ENCODE results near the gene FBRSL1.

Gene FBRSL1

DNA sequence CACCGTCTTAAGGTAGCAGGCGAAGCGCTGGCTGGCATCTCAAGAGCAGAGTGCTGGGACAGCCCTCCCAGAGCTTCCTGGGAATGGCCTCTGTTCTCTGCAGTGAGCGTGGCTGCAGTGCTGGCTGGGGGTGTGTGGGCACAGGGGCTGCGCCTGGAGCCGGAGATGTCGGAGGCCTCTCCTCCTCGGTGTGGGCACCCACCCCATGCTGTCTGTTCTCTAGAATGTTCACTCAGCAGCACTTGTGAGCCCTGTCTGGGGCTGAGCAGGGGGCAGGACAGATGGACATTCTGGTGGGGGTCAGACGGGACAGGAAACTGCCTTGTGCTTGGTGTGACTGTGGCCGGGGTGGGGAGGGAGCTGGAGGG is 15.9 kb downstream of the FBRSL1 start:
- Histone ChIP-seq H4K91ac (ENCODE audit: low read depth, low read length, poor library complexity) (no peak overlapping the region), H2BK12ac (ENCODE audit: low read length) (no peak overlapping the region)
- no CpG with 5 or more reads among the region's 10 CpGs for WGBS, 2 donors (ENCODE audit: extremely low coverage in 2 of 2, insufficient read length in 2 of 2, insufficient replicate concordance in 1 of 2)

DNA sequence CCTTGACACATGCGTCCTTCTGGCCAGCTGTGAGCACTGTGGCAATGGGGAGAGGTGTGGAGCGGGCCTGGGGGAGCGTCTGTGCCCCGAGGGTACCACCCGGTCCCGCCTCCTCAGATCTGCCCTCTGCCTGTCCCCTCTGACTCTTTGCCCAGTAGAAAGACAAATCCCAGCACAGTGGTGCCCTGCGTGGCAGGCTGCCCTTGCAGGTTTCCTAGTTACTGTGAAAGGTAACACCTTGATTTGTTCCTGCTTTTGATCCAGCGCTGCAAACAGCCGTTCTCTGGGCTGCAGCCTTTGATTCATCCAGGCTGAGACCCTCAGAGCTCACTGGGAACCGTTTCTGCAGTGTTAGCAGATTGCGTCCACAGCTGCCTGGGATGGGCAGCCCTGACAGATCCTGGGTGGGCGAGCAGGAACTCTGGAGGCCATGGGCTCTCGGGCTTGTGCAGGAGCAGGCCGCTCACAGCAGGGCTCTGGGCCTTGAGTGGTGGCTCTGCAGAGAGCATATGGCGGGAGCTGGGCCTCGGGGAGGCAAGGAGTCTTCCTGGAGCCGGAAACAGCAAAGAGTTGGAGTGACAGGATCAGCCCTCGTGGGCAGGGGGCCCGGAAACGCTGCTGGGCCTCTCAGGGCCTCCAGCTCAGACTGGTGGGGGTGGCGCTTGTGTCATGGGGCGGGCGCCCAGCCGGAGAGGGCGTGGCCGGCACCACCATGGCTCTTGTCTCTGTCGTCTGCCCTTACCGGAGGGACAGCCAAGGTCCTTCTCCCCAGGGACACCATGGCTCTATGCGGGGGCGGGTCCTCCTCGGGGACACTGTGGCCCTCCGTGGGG is 16.6 kb downstream of the FBRSL1 start:
- H4K8ac ChIP-seq (ENCODE audit: low read depth, low read length), result no peak overlapping the region
- H2BK12ac ChIP-seq (ENCODE audit: low read length), result no peak overlapping the region
- H2BK5ac ChIP-seq (ENCODE audit: low read length), result peak overlapping the region; percentile 39
- peaks cover 2 to 13% of the 10 kb centered on the region in 2 donors for H3K36me3 ChIP-seq (replicated peaks in 1 of 2; ENCODE audit: control insufficient read depth in 2 of 2, insufficient read depth in 2 of 2, low read length in 2 of 2)
- peaks cover 20 to 26% of the 10 kb centered on the region in 2 donors for H3K4me1 ChIP-seq (ENCODE audit: control insufficient read depth in 2 of 2, insufficient read depth in 1 of 2, low read depth in 1 of 2, low read length in 2 of 2)
- no CpG with 5 or more reads among the region's 32 CpGs for WGBS, 2 donors (ENCODE audit: extremely low coverage in 2 of 2, insufficient read length in 2 of 2, insufficient replicate concordance in 1 of 2)
- H3K23ac ChIP-seq (ENCODE audit: low read depth, low read length, poor library complexity), result peak overlapping the region; percentile 80
- no peak overlapping the region for H2BK15ac ChIP-seq (ENCODE audit: low read length)
- no peak overlapping the region for H3K4ac ChIP-seq (ENCODE audit: low read length)
- no peaks in the 10 kb centered on the region for H3K9me3 ChIP-seq (replicated peaks in 1 of 2; ENCODE audit: control insufficient read depth in 2 of 2, insufficient read depth in 1 of 2, low read depth in 1 of 2, low read length in 2 of 2)
- no peak overlapping the region for H3K27ac ChIP-seq (replicated peaks; ENCODE audit: low read length)
- peak overlapping the region in 1 of 2 donors; percentile 12 for H3K4me3 ChIP-seq (ENCODE audit: low read length in 2 of 2)
- H2AK5ac ChIP-seq (ENCODE audit: low read depth, low read length), result peak overlapping the region; percentile 63
- H4K91ac ChIP-seq (ENCODE audit: low read depth, low read length, poor library complexity), result no peak overlapping the region
- H2BK120ac ChIP-seq (ENCODE audit: low read depth, low read length), result no peak overlapping the region
- H3K4me2 ChIP-seq (ENCODE audit: insufficient read depth, low read length, poor library complexity, severe bottlenecking), result no peak overlapping the region
- H3K18ac ChIP-seq (ENCODE audit: low read length), result peak overlapping the region; percentile 89
- no peak overlapping the region for H2AFZ ChIP-seq (ENCODE audit: low read length)
- peaks cover 34% of the 10 kb centered on the region for H3K79me1 ChIP-seq (ENCODE audit: low read depth, low read length)
- H3K14ac ChIP-seq (ENCODE audit: low read length), result peak overlapping the region; percentile 89
- H3K9ac ChIP-seq (ENCODE audit: low read depth, low read length, poor library complexity), result peak overlapping the region; percentile 63
- DNase-seq (ENCODE audit: low spot score), result no peak
- H3K27me3 ChIP-seq (ENCODE audit: control insufficient read depth in 3 of 3, insufficient read depth in 3 of 3, low read depth in 1 of 3, low read length in 3 of 3), result no peaks in the 10 kb centered on the region

More for the DNA sequence above, 15.9 kb downstream of the FBRSL1 start:
- Histone ChIP-seq H2BK5ac (ENCODE audit: low read length) (no peak overlapping the region), H3K27me3 (ENCODE audit: control insufficient read depth in 3 of 3, insufficient read depth in 3 of 3, low read depth in 1 of 3, low read length in 3 of 3) (no peaks in the 10 kb centered on the region), H3K4me2 (ENCODE audit: insufficient read depth, low read length, poor library complexity, severe bottlenecking) (no peak overlapping the region), H3K36me3 (replicated peaks in 1 of 2; ENCODE audit: control insufficient read depth in 2 of 2, insufficient read depth in 2 of 2, low read length in 2 of 2) (peaks cover 2 to 13% of the 10 kb centered on the region in 2 donors), H3K14ac (ENCODE audit: low read length) (no peak overlapping the region), H3K9ac (ENCODE audit: low read depth, low read length, poor library complexity) (no peak overlapping the region), H2AFZ (ENCODE audit: low read length) (no peak overlapping the region), H2AK5ac (ENCODE audit: low read depth, low read length) (peak overlapping the region; percentile 52), H3K18ac (ENCODE audit: low read length) (peak overlapping the region; percentile 19), H3K23ac (ENCODE audit: low read depth, low read length, poor library complexity) (no peak overlapping the region), H2BK15ac (ENCODE audit: low read length) (no peak overlapping the region), H4K8ac (ENCODE audit: low read depth, low read length) (no peak overlapping the region), H3K79me1 (ENCODE audit: low read depth, low read length) (peaks cover 34% of the 10 kb centered on the region), H2BK120ac (ENCODE audit: low read depth, low read length) (no peak overlapping the region), H3K9me3 (replicated peaks in 1 of 2; ENCODE audit: control insufficient read depth in 2 of 2, insufficient read depth in 1 of 2, low read depth in 1 of 2, low read length in 2 of 2) (no peaks in the 10 kb centered on the region), H3K27ac (replicated peaks; ENCODE audit: low read length) (no peak overlapping the region), H3K4ac (ENCODE audit: low read length) (no peak overlapping the region), H3K4me3 (ENCODE audit: low read length in 2 of 2) (no peak overlapping the region), H3K4me1 (ENCODE audit: control insufficient read depth in 2 of 2, insufficient read depth in 1 of 2, low read depth in 1 of 2, low read length in 2 of 2) (peaks cover 27 to 32% of the 10 kb centered on the region in 2 donors)
- no peak for DNase-seq (ENCODE audit: low spot score)

DNA sequence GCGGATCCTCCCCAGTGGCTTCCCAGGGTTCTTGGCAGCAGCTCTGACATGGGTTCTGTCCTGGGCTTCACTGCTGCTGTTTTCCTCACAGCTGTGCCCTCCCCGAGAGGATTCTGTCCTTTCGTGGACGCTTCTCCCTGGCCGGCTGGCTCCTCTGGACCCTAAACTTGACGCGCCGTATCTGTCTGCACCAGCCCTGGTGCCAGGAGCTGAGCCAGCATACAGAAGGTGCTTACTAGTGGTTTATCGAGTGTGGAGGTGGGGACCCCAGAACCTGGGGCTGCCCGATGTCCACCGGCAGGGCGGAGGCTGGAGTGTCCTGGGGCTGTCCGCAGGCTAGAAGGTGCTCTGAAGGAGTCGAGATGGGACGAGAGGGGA is 17.2 kb downstream of the FBRSL1 start:
- Histone ChIP-seq H3K23ac (ENCODE audit: low read depth, low read length, poor library complexity) (no peak overlapping the region), H2BK15ac (ENCODE audit: low read length) (no peak overlapping the region), H3K14ac (ENCODE audit: low read length) (peak overlapping the region; percentile 6), H2AK5ac (ENCODE audit: low read depth, low read length) (peak overlapping the region; percentile 63), H3K9me3 (replicated peaks in 1 of 2; ENCODE audit: control insufficient read depth in 2 of 2, insufficient read depth in 1 of 2, low read depth in 1 of 2, low read length in 2 of 2) (no peaks in the 10 kb centered on the region), H3K4ac (ENCODE audit: low read length) (no peak overlapping the region), H4K91ac (ENCODE audit: low read depth, low read length, poor library complexity) (no peak overlapping the region), H2BK12ac (ENCODE audit: low read length) (no peak overlapping the region), H3K27ac (replicated peaks; ENCODE audit: low read length) (no peak overlapping the region), H3K36me3 (replicated peaks in 1 of 2; ENCODE audit: control insufficient read depth in 2 of 2, insufficient read depth in 2 of 2, low read length in 2 of 2) (peaks cover 2 to 13% of the 10 kb centered on the region in 2 donors), H2AFZ (ENCODE audit: low read length) (no peak overlapping the region), H2BK5ac (ENCODE audit: low read length) (peak overlapping the region; percentile 39), H3K4me3 (ENCODE audit: low read length in 2 of 2) (no peak overlapping the region), H4K8ac (ENCODE audit: low read depth, low read length) (no peak overlapping the region), H3K18ac (ENCODE audit: low read length) (peak overlapping the region; percentile 89), H3K4me1 (ENCODE audit: control insufficient read depth in 2 of 2, insufficient read depth in 1 of 2, low read depth in 1 of 2, low read length in 2 of 2) (peaks cover 14 to 20% of the 10 kb centered on the region in 2 donors), H3K4me2 (ENCODE audit: insufficient read depth, low read length, poor library complexity, severe bottlenecking) (no peak overlapping the region), H3K27me3 (ENCODE audit: control insufficient read depth in 3 of 3, insufficient read depth in 3 of 3, low read depth in 1 of 3, low read length in 3 of 3) (no peaks in the 10 kb centered on the region), H3K79me1 (ENCODE audit: low read depth, low read length) (peaks cover 31% of the 10 kb centered on the region), H2BK120ac (ENCODE audit: low read depth, low read length) (no peak overlapping the region), H3K9ac (ENCODE audit: low read depth, low read length, poor library complexity) (no peak overlapping the region)
- WGBS, 2 donors (ENCODE audit: extremely low coverage in 2 of 2, insufficient read length in 2 of 2, insufficient replicate concordance in 1 of 2), result no CpG with 5 or more reads among the region's 15 CpGs
- no peak for DNase-seq (ENCODE audit: low spot score)

DNA sequence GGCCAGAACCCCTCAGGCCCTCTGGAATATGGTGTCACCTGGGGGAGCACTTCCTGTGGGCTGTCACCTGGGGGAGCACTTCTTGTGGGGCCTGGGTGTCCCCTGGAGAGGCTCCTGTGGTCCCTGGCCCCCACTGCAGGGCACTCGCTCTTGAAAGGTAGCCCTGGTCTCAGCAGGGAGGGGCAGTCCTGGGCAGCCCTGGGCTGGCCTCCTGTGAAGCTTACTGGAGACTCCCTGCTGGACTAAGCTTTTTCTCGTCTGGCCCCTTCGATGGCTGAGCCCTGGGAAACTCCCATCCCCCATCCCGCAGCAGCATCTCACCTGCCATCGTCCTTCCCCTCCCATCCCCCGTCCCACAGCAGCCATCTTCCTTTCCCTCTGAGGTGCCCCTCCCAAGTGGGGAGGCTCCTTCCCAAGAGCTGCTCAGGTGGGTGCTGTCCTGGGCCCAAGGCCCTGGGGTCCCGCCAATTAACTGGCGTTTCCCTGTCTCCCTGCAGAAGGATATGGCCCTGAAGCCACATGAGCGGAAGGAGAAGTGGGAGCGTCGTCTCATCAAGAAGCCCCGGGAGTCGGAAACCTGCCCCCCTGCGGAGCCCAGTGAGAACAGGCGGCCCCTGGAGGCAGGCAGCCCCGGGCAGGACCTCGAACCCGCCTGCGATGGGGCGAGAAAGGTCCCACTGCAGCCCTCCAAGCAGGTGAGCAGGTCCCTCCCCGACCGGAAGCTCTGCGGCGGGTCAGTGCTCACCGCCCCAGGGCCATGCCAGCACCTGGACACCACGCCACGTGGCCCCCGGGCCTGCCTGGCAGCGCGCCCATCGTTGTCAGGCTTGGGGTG is 17.9 kb downstream of the FBRSL1 start:
- Histone ChIP-seq H2BK5ac (ENCODE audit: low read length) (peak overlapping the region; percentile 39), H2AK5ac (ENCODE audit: low read depth, low read length) (peak overlapping the region; percentile 56), H4K91ac (ENCODE audit: low read depth, low read length, poor library complexity) (no peak overlapping the region), H3K18ac (ENCODE audit: low read length) (peak overlapping the region; percentile 28), H3K9ac (ENCODE audit: low read depth, low read length, poor library complexity) (peak overlapping the region; percentile 12), H3K4ac (ENCODE audit: low read length) (no peak overlapping the region), H4K8ac (ENCODE audit: low read depth, low read length) (peak overlapping the region; percentile 43), H2BK120ac (ENCODE audit: low read depth, low read length) (peak overlapping the region; percentile 47), H2BK12ac (ENCODE audit: low read length) (no peak overlapping the region), H3K4me1 (ENCODE audit: control insufficient read depth in 2 of 2, insufficient read depth in 1 of 2, low read depth in 1 of 2, low read length in 2 of 2) (peaks cover 8 to 16% of the 10 kb centered on the region in 2 donors), H2BK15ac (ENCODE audit: low read length) (no peak overlapping the region), H3K79me1 (ENCODE audit: low read depth, low read length) (peaks cover 27% of the 10 kb centered on the region), H2AFZ (ENCODE audit: low read length) (no peak overlapping the region), H3K14ac (ENCODE audit: low read length) (no peak overlapping the region), H3K23ac (ENCODE audit: low read depth, low read length, poor library complexity) (peak overlapping the region; percentile 65), H3K27ac (replicated peaks; ENCODE audit: low read length) (no peak overlapping the region), H3K4me2 (ENCODE audit: insufficient read depth, low read length, poor library complexity, severe bottlenecking) (no peak overlapping the region), H3K36me3 (replicated peaks in 1 of 2; ENCODE audit: control insufficient read depth in 2 of 2, insufficient read depth in 2 of 2, low read length in 2 of 2) (peaks cover 2 to 13% of the 10 kb centered on the region in 2 donors), H3K27me3 (ENCODE audit: control insufficient read depth in 3 of 3, insufficient read depth in 3 of 3, low read depth in 1 of 3, low read length in 3 of 3) (no peaks in the 10 kb centered on the region), H3K4me3 (ENCODE audit: low read length in 2 of 2) (no peak overlapping the region), H3K9me3 (replicated peaks in 1 of 2; ENCODE audit: control insufficient read depth in 2 of 2, insufficient read depth in 1 of 2, low read depth in 1 of 2, low read length in 2 of 2) (no peaks in the 10 kb centered on the region)
- DNase-seq (ENCODE audit: low spot score), result no peak
- no CpG with 5 or more reads among the region's 31 CpGs for WGBS, 2 donors (ENCODE audit: extremely low coverage in 2 of 2, insufficient read length in 2 of 2, insufficient replicate concordance in 1 of 2)
